Measurements from ENCODE around the gene ANKMY1. TPM values are rescaled to one million over a fixed set of nuclear protein-coding genes. Genes with fewer than 3 reads are reported as not detected.

ANKMY1 gene
- total RNA-seq, 1 donor from 2014 or later, result 7.2 TPM

DNA sequence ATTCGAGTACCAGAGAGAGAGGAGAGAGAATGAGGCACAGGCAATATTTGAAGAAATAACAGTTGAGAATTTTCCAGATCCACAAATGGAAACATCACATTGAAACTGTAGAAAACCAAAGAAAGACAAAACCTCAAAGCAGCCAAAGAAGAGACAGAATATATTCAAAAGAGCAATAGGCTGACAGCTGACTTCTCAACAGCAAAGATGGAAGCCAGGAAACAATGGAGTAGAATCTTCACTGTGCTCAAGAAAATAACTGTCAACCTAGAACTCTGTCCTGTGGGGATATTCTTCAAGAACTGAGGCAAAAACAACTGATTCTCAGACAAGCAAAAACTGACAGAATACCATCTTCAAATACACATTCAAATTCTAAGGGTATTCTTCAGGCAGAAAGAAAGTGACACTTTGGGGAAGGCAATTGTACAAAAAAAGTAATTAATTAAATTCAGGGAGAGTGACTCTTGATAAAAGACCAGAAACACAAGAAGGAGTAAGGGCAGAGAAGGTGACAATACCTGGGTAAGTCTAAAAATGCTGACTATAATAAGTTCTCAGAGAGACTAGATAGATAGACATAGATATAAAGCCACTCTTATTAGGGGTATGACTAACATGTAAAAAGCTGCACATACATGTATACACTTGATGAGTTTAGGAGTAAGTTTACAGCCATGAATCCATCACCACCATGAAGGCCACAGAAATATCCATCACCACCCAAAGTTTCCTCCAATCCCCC lies 25.6 kb downstream of the ANKMY1 start:
- H3K9me3 Mint-ChIP-seq (ENCODE audit: unreplicated experiment), result peaks cover 38% of the 10 kb centered on the region
- H3K4me1 Mint-ChIP-seq (ENCODE audit: low read depth, unreplicated experiment), result no peaks in the 10 kb centered on the region
- Histone ChIP-seq H3K27me3 (ENCODE audit: insufficient read depth, low read length) (no peaks in the 10 kb centered on the region), H3K27ac (ENCODE audit: low read depth, low read length) (no peak overlapping the region), H3K4me1 (ENCODE audit: insufficient read depth, low read length) (no peaks in the 10 kb centered on the region), H3K9ac (ENCODE audit: low read length) (no peak overlapping the region), H3K9me3 (ENCODE audit: insufficient read depth, low read depth, low read length) (peaks cover 5% of the 10 kb centered on the region), H3K36me3 (ENCODE audit: insufficient read depth, low read length) (no peaks in the 10 kb centered on the region), H3K4me2 (ENCODE audit: low read length) (no peak overlapping the region), H4K20me1 (ENCODE audit: insufficient read depth, low read length) (no peaks in the 10 kb centered on the region), H3K79me2 (ENCODE audit: insufficient read depth, low read length) (no peaks in the 10 kb centered on the region), H3K4me3 (ENCODE audit: insufficient read depth, low read depth, low read length) (no peak overlapping the region), H2AFZ (ENCODE audit: low read depth, low read length) (no peak overlapping the region)
- FAIRE-seq, result no peak
- DNase-seq (ENCODE audit: low read depth), result no peak
- H3K4me3 Mint-ChIP-seq (ENCODE audit: unreplicated experiment), result no peak overlapping the region
- no peaks in the 10 kb centered on the region for H3K27me3 Mint-ChIP-seq (ENCODE audit: low read depth, unreplicated experiment)
- no peak overlapping the region for H3K27ac Mint-ChIP-seq (ENCODE audit: unreplicated experiment)
- peaks cover 28% of the 10 kb centered on the region for H3K36me3 Mint-ChIP-seq (ENCODE audit: low read depth, unreplicated experiment)
- no peak for TF ChIP-seq EZH2 (IDR thresholded peaks at IDR 0.05; ENCODE audit: insufficient read depth, low read length)
- TF ChIP-seq, protein P1, sequence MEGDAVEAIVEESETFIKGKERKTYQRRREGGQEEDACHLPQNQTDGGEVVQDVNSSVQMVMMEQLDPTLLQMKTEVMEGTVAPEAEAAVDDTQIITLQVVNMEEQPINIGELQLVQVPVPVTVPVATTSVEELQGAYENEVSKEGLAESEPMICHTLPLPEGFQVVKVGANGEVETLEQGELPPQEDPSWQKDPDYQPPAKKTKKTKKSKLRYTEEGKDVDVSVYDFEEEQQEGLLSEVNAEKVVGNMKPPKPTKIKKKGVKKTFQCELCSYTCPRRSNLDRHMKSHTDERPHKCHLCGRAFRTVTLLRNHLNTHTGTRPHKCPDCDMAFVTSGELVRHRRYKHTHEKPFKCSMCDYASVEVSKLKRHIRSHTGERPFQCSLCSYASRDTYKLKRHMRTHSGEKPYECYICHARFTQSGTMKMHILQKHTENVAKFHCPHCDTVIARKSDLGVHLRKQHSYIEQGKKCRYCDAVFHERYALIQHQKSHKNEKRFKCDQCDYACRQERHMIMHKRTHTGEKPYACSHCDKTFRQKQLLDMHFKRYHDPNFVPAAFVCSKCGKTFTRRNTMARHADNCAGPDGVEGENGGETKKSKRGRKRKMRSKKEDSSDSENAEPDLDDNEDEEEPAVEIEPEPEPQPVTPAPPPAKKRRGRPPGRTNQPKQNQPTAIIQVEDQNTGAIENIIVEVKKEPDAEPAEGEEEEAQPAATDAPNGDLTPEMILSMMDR (IDR thresholded peaks at IDR 0.05; ENCODE audit: insufficient read depth, low read depth, low read length), result no peak

DNA sequence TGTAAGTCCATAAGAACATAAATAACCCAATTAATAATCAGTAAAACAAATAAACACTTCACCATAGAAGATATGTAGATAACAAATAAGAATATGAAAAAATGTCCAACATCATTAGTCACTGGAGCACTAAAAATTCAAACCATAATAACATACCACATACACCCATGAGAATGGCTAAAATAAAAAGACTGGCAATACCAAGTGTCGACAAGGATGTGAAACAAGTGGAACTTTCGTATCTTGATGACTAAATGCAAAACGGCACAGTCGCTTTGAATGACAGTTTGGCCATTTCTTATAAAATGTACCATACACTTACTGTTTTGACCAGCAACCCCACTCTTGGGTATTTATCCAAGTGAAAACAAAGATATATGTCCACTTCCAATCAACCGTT lies 26.8 kb downstream of the ANKMY1 start:
- Histone ChIP-seq H3K4me1 (ENCODE audit: insufficient read depth, low read length) (no peaks in the 10 kb centered on the region), H3K4me3 (ENCODE audit: insufficient read depth, low read depth, low read length) (no peak overlapping the region), H3K9me3 (ENCODE audit: insufficient read depth, low read depth, low read length) (peaks cover 11% of the 10 kb centered on the region), H3K27ac (ENCODE audit: low read depth, low read length) (no peak overlapping the region), H3K36me3 (ENCODE audit: insufficient read depth, low read length) (no peaks in the 10 kb centered on the region), H3K9ac (ENCODE audit: low read length) (no peak overlapping the region), H3K27me3 (ENCODE audit: insufficient read depth, low read length) (no peaks in the 10 kb centered on the region), H4K20me1 (ENCODE audit: insufficient read depth, low read length) (no peaks in the 10 kb centered on the region), H2AFZ (ENCODE audit: low read depth, low read length) (no peak overlapping the region), H3K79me2 (ENCODE audit: insufficient read depth, low read length) (no peaks in the 10 kb centered on the region), H3K4me2 (ENCODE audit: low read length) (no peak overlapping the region)
- Mint-ChIP-seq H3K4me3 (ENCODE audit: unreplicated experiment) (no peak overlapping the region), H3K36me3 (ENCODE audit: low read depth, unreplicated experiment) (peaks cover 34% of the 10 kb centered on the region), H3K27me3 (ENCODE audit: low read depth, unreplicated experiment) (no peaks in the 10 kb centered on the region), H3K9me3 (ENCODE audit: unreplicated experiment) (peaks cover 47% of the 10 kb centered on the region), H3K27ac (ENCODE audit: unreplicated experiment) (no peak overlapping the region), H3K4me1 (ENCODE audit: low read depth, unreplicated experiment) (no peaks in the 10 kb centered on the region)
- FAIRE-seq, result no peak
- TF ChIP-seq, protein P1 (IDR thresholded peaks at IDR 0.05; ENCODE audit: insufficient read depth, low read depth, low read length), result no peak
- TF ChIP-seq EZH2 (IDR thresholded peaks at IDR 0.05; ENCODE audit: insufficient read depth, low read length), result no peak
- no peak for DNase-seq (ENCODE audit: low read depth)

DNA sequence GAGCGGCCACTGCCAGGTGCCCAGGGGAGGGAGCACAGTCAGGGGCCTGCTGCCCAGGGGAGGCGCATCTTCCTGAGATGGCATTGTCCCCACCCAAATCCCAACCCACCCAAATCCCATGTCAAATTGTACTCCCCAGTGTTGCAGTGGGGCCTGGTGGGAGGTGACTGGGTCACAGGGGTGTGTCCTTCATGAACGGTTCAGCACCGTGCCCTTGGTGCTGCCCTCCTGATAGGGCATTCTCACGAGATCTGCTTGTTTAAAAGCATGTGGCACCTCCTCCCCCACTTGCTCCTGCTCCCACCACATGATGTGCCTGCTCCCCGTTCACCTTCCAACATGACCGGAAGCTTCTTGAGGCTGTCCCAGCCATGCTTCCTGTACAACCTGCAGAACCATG lies 27.6 kb downstream of the ANKMY1 start:
- no peaks in the 10 kb centered on the region for H3K4me1 Mint-ChIP-seq (ENCODE audit: low read depth, unreplicated experiment)
- peaks cover 52% of the 10 kb centered on the region for H3K9me3 Mint-ChIP-seq (ENCODE audit: unreplicated experiment)
- DNase-seq (ENCODE audit: low read depth) (no peak), FAIRE-seq (no peak)
- no peaks in the 10 kb centered on the region for H4K20me1 ChIP-seq (ENCODE audit: insufficient read depth, low read length)
- no peak overlapping the region for H3K27ac Mint-ChIP-seq (ENCODE audit: unreplicated experiment)
- no peaks in the 10 kb centered on the region for H3K36me3 ChIP-seq (ENCODE audit: insufficient read depth, low read length)
- no peak overlapping the region for H3K4me3 Mint-ChIP-seq (ENCODE audit: unreplicated experiment)
- H2AFZ ChIP-seq (ENCODE audit: low read depth, low read length), result no peak overlapping the region
- H3K27me3 ChIP-seq (ENCODE audit: insufficient read depth, low read length), result no peaks in the 10 kb centered on the region
- no peaks in the 10 kb centered on the region for H3K79me2 ChIP-seq (ENCODE audit: insufficient read depth, low read length)
- H3K27ac ChIP-seq (ENCODE audit: low read depth, low read length), result no peak overlapping the region
- no peak for TF ChIP-seq EZH2 (IDR thresholded peaks at IDR 0.05; ENCODE audit: insufficient read depth, low read length)
- TF ChIP-seq, protein P1 (IDR thresholded peaks at IDR 0.05; ENCODE audit: insufficient read depth, low read depth, low read length), result no peak
- no peak overlapping the region for H3K4me3 ChIP-seq (ENCODE audit: insufficient read depth, low read depth, low read length)
- H3K9me3 ChIP-seq (ENCODE audit: insufficient read depth, low read depth, low read length), result peaks cover 20% of the 10 kb centered on the region
- H3K4me1 ChIP-seq (ENCODE audit: insufficient read depth, low read length), result no peaks in the 10 kb centered on the region
- H3K4me2 ChIP-seq (ENCODE audit: low read length), result no peak overlapping the region
- peaks cover 40% of the 10 kb centered on the region for H3K36me3 Mint-ChIP-seq (ENCODE audit: low read depth, unreplicated experiment)
- no peaks in the 10 kb centered on the region for H3K27me3 Mint-ChIP-seq (ENCODE audit: low read depth, unreplicated experiment)
- H3K9ac ChIP-seq (ENCODE audit: low read length), result no peak overlapping the region

Data from astrocyte (in vitro differentiated cells and primary cell).